HG02588 (cell line): ENCODE data around the gene ZNF839.
"Not testable (repeated sequence)": the region's sequence is repeated elsewhere in the genome, so short reads cannot be mapped to it uniquely, and the experiment has no call there.

ENCODE experiments used
- ATAC-seq: cut with Tn5 transposase; IDR thresholded peaks from one replicate; pipeline ENCODE4 v1.9.1; 2021; ENCODE audit warnings: mild to moderate bottlenecking, moderate library complexity; ENCODE audit not compliant: unreplicated experiment

Gene ZNF839

DNA sequence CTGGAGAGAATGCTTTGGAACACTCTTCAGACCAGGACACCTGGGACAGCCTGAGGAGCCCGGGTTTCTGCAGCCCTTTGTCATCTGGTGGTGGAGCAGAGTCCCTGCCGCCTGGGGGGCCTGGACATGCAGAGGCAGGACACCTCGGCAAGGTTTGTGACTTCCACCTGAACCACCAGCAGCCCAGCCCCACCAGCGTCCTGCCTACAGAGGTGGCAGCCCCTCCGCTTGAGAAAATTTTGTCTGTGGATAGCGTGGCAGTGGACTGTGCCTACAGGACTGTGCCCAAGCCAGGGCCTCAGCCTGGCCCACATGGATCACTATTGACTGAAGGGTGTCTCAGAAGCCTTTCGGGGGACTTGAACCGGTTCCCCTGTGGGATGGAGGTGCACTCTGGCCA lies 22.0 kb downstream of the ZNF839 start:
- ATAC-seq: no peak

DNA sequence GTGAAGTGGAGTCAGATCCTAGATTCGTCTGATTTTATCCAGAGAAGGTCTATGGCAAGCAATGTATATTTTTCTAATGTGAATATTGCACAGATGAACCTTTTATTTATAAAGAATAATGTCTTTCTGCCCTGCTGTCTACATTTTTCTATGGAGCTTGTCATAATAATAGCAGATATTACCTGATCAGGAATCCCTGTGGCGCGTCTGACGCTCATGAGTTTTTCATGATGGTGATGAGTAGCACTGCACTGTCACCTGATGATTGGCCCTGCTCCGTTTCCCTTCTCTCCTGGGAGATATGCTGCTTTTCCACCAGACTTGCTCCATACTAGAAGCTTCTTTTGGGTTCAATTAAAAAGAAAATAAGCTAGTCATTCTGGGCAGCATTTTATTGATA lies 22.7 kb downstream of the ZNF839 start:
- no peak for ATAC-seq

- no peak for ATAC-seq
Observed at GRCh38 chr14:102344084-102344483, 24.5 kb downstream of the ZNF839 start.

GRCh38 chr14:102344485-102344884 lies 24.9 kb downstream of the ZNF839 start:
- ATAC-seq: no peak

DNA sequence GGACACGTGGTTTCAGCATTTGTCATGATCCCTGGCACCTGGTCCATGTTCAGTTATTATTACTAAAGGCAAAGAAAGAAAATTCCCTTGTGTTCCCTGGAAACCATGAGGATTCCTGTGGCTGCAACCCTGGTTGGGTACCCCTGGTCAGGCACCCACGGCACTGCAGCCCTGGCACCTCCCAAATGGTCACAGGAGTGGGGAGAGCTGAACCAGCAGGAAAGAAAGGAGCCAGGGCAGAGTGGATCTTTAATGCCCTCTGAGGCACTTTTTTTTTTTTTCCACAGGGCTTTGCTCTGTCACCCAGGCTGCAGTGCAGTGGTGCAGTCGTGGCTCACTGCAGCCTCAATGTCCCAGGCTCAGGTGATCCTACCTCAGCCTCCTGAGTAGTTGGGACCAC lies 25.7 kb downstream of the ZNF839 start:
- ATAC-seq: no peak

DNA sequence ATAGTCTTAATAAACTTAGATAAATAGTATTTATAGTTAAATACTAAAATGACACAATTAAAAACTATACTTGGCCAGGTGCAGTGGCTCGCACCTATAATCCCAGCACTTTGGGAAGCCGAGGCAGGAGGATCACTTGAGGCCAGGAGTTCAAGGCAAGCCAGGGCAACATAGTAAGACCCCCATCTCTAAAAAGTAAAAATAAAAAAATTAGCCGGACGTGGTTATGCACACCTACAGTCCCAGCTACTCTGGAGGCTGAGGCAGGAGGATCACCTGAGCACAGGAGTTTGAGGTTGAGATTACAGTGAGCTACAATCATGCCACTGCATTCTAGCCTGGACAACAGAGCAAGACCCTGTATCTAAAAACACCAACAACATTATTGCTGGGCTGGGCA lies 27.1 kb downstream of the ZNF839 start:
- ATAC-seq: no peak

DNA sequence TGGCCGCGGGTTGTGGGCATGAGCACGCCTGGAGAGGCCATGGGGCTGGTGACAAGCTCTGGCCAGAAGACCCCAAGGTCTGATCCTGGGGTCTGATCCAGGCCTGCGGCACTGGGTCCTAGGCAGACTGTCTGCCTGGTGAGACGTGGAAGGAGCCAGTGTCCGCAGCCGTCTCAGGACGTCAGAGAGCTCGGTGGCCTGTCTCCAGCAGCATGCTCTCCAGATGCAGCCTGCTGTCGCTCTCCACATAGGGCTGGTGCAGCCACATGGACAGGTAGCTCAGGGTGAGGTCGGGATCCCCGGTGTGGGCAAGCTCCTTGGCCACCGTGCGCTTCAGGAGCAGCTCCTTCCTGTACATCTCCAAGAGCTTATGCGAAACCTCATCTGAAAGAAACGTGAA lies 28.8 kb downstream of the ZNF839 start:
- no peak for ATAC-seq

DNA sequence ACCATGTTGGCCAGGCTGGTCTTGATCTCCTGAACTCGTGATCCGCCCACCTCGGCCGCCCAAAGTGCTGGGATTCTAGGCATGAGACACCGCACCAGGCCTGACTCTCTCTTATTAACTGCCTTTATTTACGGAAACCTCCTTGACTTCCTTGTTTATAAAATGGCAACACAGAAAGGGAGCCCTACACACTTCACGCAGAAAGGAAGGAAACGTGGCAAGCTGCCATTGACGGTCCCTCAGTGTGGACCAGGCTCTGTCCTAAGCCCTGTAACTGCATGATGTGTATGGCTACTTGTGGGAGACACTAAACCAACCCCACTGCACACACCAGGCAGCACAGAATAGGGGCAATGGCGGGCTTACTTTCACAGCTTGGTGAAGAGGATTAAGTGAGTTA lies 31.5 kb downstream of the ZNF839 start:
- ATAC-seq: no peak

DNA sequence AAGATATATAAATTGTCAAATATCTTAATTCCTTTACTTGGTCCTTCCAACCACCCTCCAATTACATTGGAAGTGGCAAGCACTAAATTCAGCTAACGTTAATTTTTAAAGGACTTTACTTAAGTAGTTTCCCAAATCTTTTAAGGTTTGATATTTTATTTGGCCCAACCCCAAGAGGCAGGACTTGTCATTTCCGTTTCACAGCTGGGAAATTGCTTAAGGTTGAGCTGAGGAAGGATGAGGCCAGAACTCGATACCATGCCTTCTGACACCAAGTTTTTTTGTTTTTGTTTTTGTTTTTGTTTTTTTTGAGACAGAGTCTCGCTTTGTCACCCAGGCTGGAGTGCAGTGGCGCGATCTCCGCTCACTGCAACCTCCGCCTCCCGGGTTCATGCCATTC lies 32.0 kb downstream of the ZNF839 start:
- not testable (repeated sequence) for ATAC-seq

DNA sequence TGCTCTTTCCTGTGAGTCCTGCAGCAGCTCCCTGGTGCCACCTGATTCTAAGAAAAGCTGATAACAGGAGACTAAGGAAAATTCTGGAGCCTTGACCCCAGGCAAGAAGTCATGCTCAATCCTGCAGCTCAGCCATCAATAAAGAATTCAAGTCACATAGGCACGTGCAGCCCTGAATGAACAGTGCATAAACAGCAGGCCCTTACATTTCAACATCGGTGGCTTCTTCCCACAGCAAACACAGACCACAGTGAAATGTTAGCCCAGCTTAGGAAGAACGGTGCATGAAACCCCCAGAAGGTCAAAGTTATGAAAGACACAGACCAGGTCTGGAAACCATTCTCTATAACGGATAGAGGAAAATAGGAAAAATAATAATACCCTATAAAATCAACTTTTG lies 32.7 kb downstream of the ZNF839 start:
- no peak for ATAC-seq

GRCh38 chr14:102353126-102353619 lies 33.6 kb downstream of the ZNF839 start:
- ATAC-seq: no peak

GRCh38 chr14:102356280-102356679 lies 36.7 kb downstream of the ZNF839 start:
- no peak for ATAC-seq

DNA sequence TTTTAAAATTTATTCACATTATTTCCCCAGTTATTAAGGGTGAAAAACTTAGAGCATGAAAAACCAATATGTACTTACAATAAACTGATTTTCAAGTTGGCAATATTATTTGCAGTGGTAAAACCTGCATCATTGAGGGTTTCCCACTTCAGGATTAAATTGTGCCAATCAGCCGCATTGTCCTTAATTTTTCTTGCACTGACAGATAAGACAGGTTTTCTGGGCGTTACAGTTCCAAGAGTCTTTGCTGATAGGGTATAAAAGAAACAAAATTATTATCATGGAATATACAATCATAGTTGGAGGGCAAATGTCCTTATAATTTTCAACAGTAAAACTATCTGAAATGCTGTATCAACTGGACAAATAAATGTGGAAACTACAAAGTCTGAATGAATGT lies 39.8 kb downstream of the ZNF839 start:
- no peak for ATAC-seq

DNA sequence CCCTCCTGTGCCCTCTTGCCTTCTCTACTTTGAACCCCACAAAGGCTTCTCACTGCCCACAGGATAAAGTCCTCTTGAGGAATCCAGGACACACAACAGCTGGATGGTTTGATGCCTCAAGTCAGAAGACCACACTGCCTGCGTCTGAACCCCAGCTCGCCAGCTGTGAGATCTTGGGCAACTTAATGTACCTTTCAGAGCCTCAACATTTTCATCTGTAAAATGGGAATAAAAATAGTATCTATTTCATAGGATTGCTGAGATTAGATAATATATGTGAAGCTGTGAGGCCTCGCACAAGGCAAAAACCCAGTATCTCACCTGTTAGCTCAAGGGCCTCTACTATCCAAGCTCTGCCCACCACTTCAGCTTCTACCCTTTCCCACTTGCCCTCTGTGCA lies 40.8 kb downstream of the ZNF839 start:
- ATAC-seq: no peak

DNA sequence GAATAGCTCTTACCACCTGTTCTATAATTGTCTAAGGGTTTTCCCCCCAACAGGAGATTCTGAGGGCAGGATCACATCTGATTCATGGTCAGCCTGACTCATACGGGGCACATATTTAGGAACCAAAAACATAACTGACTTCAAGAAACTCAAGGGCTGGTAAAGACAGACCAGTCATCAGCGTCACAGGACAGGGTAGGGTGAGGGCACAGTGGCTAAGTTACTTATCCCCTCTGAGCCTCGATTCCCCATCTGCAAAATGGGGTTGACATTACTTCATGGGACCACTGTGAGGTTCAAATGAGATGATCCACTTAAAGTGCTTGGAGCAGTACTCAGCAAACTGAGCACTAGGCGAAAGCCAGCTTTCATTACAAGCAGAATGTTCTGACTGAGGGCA lies 42.5 kb downstream of the ZNF839 start:
- peak; percentile 28 for ATAC-seq

GRCh38 chr14:102362545-102363181 lies 43.1 kb downstream of the ZNF839 start, which contains the start of the genes CINP and TECPR2:
CINP (minus strand) TSS chr14:102362890; CDS start chr14:102362851, 39 bp downstream.
TECPR2 (plus strand) TSS chr14:102362941; CDS start chr14:102376722, 13,781 bp downstream.
- ATAC-seq: peak; percentile 94

DNA sequence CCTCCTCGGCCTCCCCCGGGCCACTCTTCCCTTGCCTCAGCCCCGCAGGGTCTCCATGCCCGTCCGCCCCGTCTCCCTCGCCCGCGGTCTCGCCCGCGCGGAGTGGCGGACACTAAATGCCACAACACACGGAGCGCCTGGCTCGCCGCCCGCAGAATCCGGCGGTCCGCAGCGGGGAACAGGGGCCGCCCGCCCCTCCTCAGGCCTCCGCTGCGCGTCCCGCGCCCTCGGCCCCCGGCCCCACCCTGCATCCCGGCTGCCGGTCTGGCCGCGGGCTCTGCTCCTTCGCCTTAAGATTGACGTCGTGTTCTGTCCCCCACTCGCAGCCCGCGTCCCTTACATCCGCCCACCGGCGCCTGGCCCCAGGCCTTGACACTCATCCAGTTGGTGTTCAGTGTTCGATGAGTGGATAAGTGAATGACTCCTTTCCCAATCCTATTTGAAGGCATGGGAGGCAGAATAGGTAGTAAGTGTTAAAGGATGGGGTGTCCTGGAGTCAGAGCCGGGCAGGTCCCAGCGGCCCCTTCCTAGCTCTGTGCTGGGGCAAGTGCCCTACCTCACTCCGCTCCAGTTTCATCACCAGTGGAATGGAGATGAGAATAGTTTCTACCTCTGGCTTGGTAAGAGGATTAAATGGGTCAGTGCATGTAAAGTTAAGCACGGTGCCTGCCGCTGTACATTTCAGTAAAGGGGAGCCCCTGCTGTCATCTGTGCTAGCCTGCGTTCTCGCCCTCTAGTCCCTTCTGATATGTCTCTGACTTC lies 43.8 kb downstream of the ZNF839 start:
- ATAC-seq: peak; percentile 23

GRCh38 chr14:102370305-102370809 lies 50.8 kb downstream of the ZNF839 start:
- no peak for ATAC-seq

DNA sequence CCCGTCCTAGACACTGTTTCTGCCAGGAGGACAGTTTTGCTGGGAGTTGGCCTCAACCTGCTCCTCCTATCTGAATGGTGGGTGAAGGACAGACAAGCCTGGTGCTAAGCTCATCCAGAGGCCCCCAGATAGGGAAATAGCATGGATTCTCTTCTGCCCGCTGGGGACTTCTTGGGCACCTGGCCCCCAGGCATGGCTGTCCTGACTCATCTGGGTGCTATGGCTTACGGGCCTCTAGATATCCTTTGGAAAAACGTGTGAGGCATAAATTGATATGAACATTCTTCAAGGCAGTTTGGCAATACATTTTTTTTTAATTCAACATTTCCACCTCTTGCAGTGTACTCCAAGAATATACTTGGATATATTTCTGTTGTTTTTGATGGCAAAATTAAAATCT lies 51.8 kb downstream of the ZNF839 start:
- ATAC-seq: no peak

- ATAC-seq: no peak
Observed at GRCh38 chr14:102373110-102373509, 53.6 kb downstream of the ZNF839 start.

DNA sequence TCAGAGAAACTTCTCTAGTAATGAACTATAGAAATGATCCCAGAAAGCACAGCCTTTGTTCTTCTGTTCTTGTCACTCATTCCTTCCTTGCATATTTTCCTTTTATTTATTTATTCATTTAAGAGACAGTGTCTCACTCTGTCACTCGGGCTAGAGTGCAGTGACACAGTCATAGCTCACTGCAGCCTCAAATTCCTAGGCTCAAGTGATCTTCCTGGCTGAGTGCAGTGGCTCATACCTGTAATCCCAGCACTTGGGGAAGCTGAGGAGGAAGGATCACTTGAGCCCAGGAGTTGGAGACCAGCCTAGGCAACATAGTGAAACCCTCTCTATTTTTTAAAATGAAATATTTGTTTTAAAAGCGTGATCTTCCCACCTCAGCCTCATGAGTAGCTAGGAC lies 54.7 kb downstream of the ZNF839 start:
- no peak for ATAC-seq

DNA sequence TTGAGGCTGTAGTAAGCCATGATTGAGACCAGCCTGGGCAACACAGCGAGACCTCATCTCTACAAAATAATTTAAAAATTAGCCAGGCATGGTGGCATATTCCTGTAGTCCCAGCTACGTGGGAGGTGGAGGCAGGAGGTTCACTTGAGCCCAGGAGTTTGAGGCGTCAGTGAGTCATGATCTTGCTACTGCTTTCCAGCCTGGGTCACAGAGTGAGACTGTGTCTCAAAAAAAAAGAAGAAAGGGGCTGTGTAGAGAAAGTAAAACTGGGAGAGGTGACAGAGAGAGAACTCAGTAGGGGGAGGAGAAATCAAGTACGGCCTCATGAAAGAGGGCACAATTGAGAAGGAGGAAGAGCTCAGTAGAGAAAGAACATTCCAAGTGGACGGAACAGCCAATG lies 55.6 kb downstream of the ZNF839 start:
- ATAC-seq: no peak
